NCI-H748 treated with DMSO at 0.1 percent for 48 hours (cell line): ENCODE data around the gene SEBOX.

Experiments used
- DNase-seq: peaks from one replicate; lab custom pipeline; 2025; lab: John Stamatoyannopoulos, UW

Gene SEBOX

DNA sequence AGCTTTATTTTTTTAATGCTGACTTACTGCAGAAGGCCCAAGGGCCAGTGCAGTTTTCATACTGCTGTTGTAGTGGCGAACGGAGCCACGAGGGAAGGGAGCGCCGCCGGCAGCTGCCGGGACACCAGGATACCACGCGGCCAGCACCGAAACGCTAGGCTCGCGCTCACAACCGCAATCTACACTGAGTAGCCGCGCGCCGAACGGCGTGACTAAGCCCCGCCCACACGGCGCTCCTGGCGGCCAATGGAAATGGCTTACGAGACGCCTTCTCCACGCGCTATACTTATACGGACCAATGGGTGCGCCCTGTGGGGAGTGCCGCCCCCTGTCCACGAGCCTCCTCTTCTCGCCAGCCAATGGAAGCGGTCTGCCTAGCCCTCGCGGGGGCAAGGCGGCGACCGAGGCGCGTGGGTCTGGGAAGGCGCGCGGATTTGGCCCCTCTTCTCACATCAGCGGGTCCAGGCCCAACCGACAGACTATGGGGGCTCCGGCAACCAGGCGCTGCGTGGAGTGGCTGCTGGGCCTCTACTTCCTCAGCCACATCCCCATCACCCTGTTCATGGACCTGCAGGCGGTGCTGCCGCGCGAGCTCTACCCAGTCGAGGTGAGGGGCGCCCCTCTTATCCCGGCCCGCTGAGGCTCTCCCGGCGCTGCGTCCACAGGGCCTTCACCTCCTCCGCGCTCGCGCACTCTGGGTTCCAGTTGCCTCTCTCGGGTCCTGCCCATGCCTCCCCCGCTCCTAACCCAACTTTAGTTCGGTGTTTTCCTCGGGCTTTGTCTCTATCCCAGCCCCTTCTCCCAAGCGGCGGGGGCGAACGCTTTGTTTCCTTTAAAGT is 46.0 kb downstream of the SEBOX start, which contains the start of gene TMEM97:
Gene TMEM97, plus strand, starts transcription at position 442 of the 839 bp plus-strand sequence. Its CDS starts 40 bp downstream, at position 482.
- DNase-seq, result peak; percentile 97

DNA sequence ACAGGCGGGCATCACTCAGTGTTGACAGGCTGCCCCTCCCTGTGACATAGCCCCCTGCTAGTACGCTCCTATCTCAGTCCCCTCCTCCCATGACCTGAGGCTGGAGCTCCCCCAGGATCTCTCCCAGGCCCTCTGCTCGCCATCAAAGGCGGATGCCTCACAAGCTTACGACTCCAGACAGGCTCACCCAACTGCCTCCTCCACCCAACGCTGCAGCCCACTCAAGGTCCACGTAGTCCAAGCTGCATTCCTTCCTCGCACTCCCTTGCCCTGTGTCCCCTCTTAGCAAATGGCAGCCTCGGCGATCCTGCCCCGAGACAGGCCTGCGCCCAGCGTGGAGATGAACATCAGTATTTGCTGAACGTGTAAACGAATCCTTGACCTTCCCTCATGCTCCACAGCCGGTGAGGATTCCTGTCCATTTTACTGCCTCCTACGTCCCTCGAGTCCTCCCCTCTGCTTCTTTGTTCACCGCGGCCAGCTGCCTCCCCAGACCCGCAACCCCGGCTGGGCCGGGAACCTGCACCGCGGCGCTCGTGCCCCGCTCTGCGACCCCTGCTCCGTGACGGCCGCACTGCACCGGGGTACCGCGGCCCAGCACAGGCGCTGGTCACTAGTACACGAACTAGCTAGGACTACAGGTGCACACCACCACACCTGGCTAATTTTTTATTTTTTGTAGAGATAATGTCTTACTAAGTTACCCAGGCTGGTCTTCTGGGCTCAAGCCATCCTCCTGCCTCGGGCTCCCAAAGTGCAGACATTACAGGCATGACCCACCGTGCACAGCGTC is 46.8 kb downstream of the SEBOX start:
- no peak for DNase-seq

DNA sequence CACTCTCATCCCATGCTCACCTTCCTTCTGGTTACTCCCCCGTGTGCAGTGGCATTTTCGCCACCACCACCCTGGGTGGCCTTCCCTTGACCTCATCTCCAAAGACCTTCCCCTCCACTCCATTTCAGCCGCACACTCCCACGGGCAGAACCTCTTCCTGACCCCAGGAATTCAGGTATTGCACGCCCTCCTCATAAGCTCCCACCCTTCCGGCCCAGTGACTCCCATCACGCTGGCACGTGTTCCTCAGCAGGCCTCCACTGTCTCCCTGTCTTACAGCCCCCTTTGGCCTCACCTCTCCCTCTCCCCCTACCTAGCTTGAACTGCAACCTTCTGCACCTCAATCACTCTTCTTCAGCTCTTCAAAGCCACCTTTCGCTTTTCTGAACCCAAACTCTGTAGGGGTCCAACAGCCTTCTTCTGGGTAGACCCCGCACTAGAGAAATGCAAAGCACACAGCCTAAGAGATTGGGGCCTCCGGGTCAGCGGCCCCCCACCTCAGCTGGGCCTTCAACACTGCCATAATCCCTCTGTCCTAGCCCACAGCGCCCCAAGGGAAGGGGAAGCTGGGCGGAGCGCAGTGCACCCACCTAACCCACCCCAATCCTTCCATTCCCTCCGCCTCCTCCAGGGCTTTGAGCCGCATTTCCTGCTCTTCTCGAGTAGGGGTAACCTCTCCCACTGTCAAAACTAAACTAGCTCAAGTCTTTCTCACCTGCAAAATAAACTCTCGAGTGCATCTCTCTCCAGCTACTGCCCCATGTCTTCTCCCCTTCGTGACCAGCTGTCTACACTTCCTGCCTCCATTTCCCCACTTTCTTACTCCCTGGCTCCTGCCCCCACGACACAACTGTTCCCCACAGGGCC is 47.7 kb downstream of the SEBOX start:
- no peak for DNase-seq

DNA sequence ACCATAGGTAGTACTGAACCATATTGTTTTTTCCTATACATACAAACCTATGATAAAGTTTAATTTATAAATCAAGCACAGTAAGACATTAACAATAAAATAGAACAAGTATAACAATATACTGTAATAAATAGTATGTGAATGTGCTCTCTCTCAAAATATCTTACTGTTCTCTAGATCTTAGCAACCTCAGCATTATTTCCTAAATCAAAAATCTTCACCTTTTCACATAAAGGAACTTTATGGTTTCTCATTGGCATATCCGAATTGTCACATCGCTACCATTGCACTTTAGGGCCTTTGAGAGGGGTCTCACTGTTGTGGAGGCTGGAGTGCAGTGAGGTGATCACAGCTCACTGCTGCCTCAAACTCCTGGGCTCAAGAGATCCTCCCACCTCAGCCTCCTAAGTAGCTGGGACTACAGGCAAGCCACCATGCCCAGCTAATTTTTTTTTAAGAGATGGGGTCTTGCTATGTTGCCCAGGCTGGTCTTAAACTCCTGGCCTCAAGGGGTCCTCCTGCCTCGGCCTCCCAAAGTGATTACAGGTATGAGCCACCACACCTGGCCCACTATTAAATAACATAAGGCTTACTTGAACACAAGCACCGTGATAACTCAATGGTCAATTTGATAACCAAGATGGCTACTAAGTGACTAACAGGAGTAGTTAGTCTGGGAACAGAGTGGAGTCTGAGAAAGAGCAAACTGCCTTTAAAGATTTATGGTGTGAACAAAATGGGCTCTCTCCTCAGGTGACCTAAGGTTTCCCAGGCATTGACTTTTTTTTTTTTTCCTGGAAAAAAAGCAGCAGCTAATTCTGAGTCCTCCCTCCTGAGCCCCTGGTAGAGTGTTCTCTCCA is 48.9 kb downstream of the SEBOX start:
- DNase-seq, result no peak

DNA sequence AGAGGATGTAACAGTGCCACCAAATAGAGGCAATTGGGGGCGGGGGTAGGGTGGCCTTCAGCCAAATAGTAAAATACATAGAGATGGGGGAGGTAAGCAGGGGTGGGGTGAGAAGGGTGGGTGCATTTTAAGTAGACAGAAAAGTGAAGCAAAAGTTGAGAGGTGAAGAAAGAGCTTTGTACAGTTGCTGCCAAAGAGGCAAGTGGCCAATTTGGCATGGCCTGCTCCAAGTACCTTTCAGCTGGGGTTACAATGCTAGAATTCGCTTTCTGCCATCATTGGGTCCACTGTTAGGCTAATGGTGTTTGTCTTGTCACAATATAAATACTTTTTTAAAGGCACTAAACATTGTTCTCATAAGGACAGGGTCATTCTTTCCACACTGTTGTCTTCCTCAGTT is 51.2 kb downstream of the SEBOX start:
- no peak for DNase-seq
